GM23338 (cell line): ENCODE data around the gene DPYSL3.

ENCODE experiments used
- CREB1 ChIP-seq: fragments of 250-450 bp; sonication (Bioruptor Pico); IDR thresholded peaks from 2 replicates; pipeline ENCODE4 v1.5.0; 2020; ENCODE audit warnings: low read depth, mild to moderate bottlenecking, moderate library complexity
- CTCF ChIP-seq, 2 experiments: fragments of 200-600 bp in 1 of 2; sonication (generic) in 1 of 2; conservative IDR thresholded peaks; 2 replicates each; pipeline versions ENCODE4 v1.5.1 to v1.6.1; 2016 to 2017; ENCODE audit warnings: antibody characterized with exemption in 2 of 2, low read depth in 2 of 2, mild to moderate bottlenecking in 2 of 2, moderate library complexity in 1 of 2
- ETS1 ChIP-seq: IDR thresholded peaks from 2 replicates; pipeline ENCODE4 v1.6.1; 2016; ENCODE audit warnings: antibody characterized with exemption
- EZH2 ChIP-seq: fragments of 200-600 bp; sonication (generic); IDR thresholded peaks from one replicate; pipeline ENCODE4 v1.8.0; 2017; ENCODE audit warnings: antibody characterized with exemption, mild to moderate bottlenecking, low read depth; ENCODE audit not compliant: unreplicated experiment
- EZH2phosphoT487 ChIP-seq: fragments of 200-600 bp; sonication (generic); IDR thresholded peaks from one replicate; pipeline ENCODE4 v1.8.1; 2018; ENCODE audit warnings: antibody characterized with exemption; ENCODE audit not compliant: unreplicated experiment
- JUNB ChIP-seq: IDR thresholded peaks from one replicate; pipeline ENCODE4 v1.6.1; 2016; ENCODE audit warnings: antibody characterized with exemption; ENCODE audit not compliant: unreplicated experiment
- POLR2AphosphoS5 ChIP-seq: IDR thresholded peaks from 2 replicates; pipeline ENCODE4 v1.6.1; 2016; ENCODE audit warnings: antibody characterized with exemption, low read depth
- REST ChIP-seq: IDR thresholded peaks from one replicate; pipeline ENCODE4 v1.6.1; 2018; ENCODE audit warnings: antibody characterized with exemption; ENCODE audit not compliant: unreplicated experiment
- STAT1 ChIP-seq: IDR thresholded peaks from one replicate; pipeline ENCODE4 v1.6.1; 2016; ENCODE audit warnings: antibody characterized with exemption; ENCODE audit not compliant: unreplicated experiment
- ZNF114 ChIP-seq: fragments of 250-450 bp; sonication (Bioruptor Pico); IDR thresholded peaks from 2 replicates; pipeline ENCODE4 v1.5.0; 2020; ENCODE audit warnings: mild to moderate bottlenecking, moderate library complexity
- ZNF331 ChIP-seq: fragments of 250-450 bp; sonication (Bioruptor Pico); IDR thresholded peaks from 2 replicates; pipeline ENCODE4 v1.5.0; 2020; ENCODE audit warnings: low read depth, mild to moderate bottlenecking, moderate library complexity

GRCh38 chr5:147448766-147449165 is 61.1 kb downstream of the DPYSL3 start:
- TF ChIP-seq REST (no peak), CTCF (conservative IDR thresholded peaks at IDR 0.05; ENCODE audit: low read depth in 2 of 2) (no peak), CREB1 (CRISPR knock-in tag) (no peak), EZH2phosphoT487 (no peak), POLR2AphosphoS5 (no peak), ZNF331 (CRISPR knock-in tag) (no peak), EZH2 (no peak), ETS1 (no peak), ZNF114 (no peak), JUNB (no peak), STAT1 (no peak)
